A549 treated with DMSO at 1 μM for 4 hours (cell line): ENCODE results near the gene PIN4. TPM values are rescaled to one million over a fixed set of nuclear protein-coding genes. Genes with fewer than 3 reads are reported as not detected.

Experiments used
- total RNA-seq: library from RNA; stranded (reverse); fragments of 200-300 nt; extraction: Qiagen RNA extraction; gene quantifications from 5 replicates; pipeline ENCODE4 v1.2.3, GENCODE V29; 2022; ENCODE audit warnings: low read depth

Gene PIN4
- 30.3 to 60.9 TPM (median 35.0 TPM) in 5 replicates for total RNA-seq

DNA sequence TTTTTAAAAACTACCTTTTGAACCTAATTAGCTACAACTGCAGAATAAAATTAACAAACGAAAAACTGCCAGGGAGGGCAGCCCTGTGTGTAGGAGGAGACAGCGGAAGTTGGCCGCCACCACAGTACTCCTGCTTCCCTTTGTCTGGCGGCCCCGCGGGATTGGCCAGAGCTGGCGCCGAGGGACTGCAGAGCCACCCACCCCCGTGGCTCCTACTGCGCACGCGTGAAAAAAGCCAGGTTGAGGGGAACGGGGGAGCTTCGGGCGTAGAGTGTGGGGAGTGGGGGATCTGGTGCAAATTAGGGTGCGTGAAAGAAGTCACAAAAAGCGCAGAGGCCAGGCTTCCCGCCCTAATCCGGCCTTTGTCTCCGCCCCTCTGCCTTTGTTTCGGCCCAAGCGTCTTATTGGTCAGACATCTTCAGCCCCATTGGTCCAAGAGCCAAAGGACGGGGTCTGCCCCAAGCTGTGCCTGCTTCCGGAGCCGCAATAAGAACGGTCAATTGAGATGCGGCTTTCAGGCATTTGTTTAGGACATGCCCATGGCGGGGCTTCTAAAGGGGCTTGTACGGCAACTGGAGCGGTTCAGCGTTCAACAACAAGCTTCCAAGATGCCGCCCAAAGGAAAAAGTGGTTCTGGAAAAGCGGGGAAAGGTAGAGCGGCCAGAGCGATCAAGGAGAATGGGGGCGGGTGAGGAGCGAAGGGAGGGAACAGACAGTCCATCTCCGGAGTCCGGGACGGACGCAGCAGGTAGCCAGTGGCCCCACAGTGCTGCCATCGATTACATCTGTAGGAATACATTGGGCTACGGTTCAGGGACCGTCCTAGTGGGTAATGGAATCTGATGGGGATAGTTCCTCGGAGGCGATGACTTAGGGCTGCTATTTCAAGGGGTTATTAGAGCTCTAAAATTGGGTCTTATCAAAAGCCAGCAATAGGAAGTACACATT, at the start of gene PIN4:
Gene PIN4 (plus strand): TSS at position 580 of the 948 bp plus-strand sequence. CDS start 29 bp downstream, at position 609.

DNA sequence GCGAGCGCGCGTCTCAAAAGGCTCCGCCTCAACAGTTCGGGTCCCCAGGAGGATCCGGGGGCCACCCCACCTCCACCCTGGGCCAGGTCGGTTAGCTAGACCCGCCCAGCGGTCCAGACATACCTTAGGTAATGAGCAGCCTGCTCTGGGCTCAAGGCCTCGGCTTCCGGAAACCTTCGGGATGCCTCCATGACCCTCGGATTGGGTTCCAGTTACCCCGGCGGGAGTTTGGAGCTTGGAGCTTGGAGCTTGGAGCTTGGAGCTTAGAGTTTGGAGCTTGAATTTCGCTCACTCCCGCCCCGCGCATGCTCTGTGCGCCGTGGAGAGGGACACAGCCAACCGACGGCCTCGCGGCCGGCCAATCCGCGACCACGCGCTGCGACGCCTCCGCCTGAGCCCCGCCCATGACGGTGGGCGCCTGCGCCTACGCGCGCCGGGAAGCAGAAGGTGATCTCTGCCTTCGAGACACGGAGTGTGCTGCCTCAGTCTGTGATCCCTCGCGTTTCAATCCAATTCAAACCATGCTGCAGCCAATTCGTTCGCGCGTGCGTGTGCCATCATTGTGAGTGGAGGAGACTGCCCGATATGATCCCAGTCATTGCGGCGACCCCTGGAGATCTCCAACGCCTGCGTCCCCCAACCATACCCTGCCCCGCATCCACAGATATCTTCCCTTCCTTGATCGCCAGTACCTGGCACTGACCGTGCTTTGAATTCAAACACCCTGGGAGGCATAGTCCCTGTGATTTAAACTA, 57.3 kb downstream of the PIN4 start, which contains the start of gene ERCC6L:
Gene ERCC6L (minus strand): TSS at position 307 of the 755 bp plus-strand sequence. CDS start 116 bp downstream, at position 191.

Other genes starting within 250 kb of the PIN4 start
- gene RTL5, start 49.8 kb upstream of the PIN4 start, total RNA-seq = 2.3 to 2.8 TPM (median 2.5 TPM) in 5 replicates
- gene ERCC6L, start 57.3 kb downstream of the PIN4 start, total RNA-seq = 12.4 to 16.0 TPM (median 14.3 TPM) in 5 replicates
- gene RPS4X, start 95.5 kb downstream of the PIN4 start, total RNA-seq = 1,507 to 2,075 TPM (median 1,544 TPM) in 5 replicates
- gene CITED1, start 124.2 kb downstream of the PIN4 start, total RNA-seq = 0.83 to 1.7 TPM (median 1.3 TPM) in 5 replicates